ENCODE data around the gene FCRL6.

- no peak for TF ChIP-seq POLR2A (IDR thresholded peaks at IDR 0.05; ENCODE audit: extremely low read depth, insufficient read length)
- TF ChIP-seq CTCF (IDR thresholded peaks at IDR 0.05; ENCODE audit: low read depth, low read length) = no peak
- peak; percentile 98 for TF ChIP-seq MAX (IDR thresholded peaks at IDR 0.05; ENCODE audit: low read depth, low read length)
Observed at GRCh38 chr1:159826441-159827101, 24.4 kb downstream of the FCRL6 start, which contains the start of gene SLAMF8.

All from NB4 (cell line).